ENCODE measurements around the gene LRRC46. TPM values are rescaled to one million over a fixed set of nuclear protein-coding genes. Genes with fewer than 3 reads are reported as not detected.

Gene LRRC46
- total RNA-seq, 1 donor from 2014 or later: 11.6 TPM

DNA sequence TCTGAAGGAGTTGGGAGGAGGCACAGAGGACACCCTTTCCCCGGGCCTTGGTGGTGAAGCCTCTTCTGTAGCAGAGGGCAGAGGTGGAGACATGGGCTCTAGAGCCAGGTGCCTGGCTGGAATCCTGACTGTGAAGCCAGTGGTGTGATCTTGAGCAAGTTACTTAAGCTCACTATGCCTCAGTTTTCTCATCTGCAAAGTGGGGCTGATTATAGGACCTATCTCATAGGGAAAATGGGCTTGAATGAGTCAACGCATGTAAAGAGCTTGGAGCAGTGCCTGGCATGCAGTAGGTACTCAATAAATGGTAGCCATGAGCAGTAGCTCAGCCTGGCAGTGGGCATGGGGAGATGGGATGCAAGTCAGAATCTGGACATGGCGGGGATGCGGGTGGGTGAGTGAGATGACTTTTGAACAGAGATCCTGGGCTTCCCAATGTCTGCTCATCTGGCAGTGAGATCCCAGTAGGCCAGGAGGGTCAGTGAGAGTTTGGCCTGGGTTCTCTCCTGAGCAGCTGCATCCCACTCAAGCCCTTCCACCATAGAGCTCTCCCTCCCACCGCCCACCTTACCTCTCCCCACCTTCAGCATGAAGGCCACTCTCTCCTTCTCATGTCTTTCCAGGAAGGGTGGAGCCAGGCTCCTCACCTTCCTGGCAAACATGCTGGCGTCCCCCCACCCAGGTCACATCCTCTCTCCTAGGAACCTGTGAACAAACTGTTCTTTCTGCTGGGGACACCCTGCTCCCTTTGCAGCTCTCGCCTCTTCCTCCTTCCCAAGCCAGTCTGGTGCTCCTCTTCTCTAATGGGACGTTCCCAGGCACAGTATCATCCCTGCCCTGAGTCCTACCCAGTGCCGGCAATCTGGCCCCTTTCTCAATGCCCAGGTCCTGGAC lies 51.5 kb downstream of the LRRC46 start:
- TF ChIP-seq CTCF (IDR thresholded peaks at IDR 0.05): no peak
- intact Hi-C loops (cut with DNase I): no loop called here
- Histone ChIP-seq H3K4me1 (peaks cover 19% of the 10 kb centered on the region), H3K36me3 (no peaks in the 10 kb centered on the region), H3K4me3 (peak overlapping the region; percentile 30), H3K9me3 (no peaks in the 10 kb centered on the region), H3K27me3 (ENCODE audit: low read depth) (no peaks in the 10 kb centered on the region), H3K27ac (peak overlapping the region; percentile 63)
- DNase-seq (peak; percentile 24), ATAC-seq (no peak)

DNA sequence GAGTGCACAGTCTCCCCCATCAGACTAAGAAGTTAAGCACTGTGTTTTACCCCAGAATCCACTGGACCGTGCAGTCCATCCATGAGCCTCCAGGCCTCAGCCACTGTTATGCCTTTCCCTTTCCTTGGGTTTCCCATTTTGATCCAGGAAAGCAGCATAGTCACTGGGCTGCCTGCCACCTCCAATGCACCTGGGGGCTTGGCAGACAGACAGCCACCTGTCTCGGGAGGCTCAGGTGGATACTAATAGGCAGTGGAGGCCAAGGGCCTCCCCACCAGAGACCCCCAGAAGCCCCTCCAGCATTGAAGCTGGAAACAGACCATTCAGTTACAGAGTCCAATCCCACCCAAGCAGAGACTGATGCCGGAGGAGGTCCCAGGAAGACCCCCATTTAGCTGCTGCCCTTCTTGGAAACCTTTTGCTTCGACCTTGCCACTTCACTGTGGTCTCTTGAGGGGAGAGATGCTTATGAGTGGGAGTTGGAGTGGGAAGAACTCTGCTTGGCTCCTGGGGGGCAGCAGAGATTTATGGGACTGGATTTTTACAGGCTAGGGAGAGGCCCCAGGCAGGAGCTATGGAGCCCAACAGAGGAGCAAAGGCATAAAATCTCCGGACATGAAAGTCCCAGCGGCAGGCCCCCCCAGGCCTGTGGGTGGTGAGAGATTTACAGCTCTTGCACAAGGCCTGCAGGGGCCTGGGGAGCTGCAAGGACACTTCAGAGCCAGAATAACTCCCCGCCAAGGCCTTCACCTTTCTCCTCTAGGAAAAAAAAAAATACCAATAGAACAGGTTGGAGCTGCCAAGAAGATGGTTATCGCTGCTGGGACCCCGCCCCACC lies 52.3 kb downstream of the LRRC46 start:
- H3K27me3 ChIP-seq (ENCODE audit: low read depth): no peaks in the 10 kb centered on the region
- H3K4me1 ChIP-seq: peaks cover 16% of the 10 kb centered on the region
- intact Hi-C loops (cut with DNase I): no loop called here
- peak; percentile 24 for DNase-seq
- no peak for TF ChIP-seq CTCF (IDR thresholded peaks at IDR 0.05)
- H3K27ac ChIP-seq: peak overlapping the region; percentile 13
- ATAC-seq: no peak
- no peaks in the 10 kb centered on the region for H3K9me3 ChIP-seq
- no peak overlapping the region for H3K4me3 ChIP-seq
- no peaks in the 10 kb centered on the region for H3K36me3 ChIP-seq

DNA sequence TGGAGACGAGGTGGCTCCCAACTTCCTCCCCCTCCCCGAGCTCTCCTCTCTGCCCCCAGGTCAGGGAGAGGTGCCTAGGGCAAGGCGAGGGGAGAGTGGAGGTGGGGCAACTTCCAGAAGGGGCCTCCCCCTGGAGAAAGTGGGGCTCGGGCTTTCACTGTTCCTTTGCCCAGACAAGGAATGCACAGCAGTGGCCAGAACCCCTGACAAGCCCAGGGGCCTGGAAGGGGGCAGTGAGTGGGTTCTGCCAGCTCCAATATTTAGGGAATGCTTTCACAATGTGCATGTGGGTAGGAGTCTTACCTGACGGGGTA lies 52.9 kb downstream of the LRRC46 start:
- no peak for ATAC-seq
- Histone ChIP-seq H3K36me3 (no peaks in the 10 kb centered on the region), H3K27me3 (ENCODE audit: low read depth) (no peaks in the 10 kb centered on the region), H3K9me3 (no peaks in the 10 kb centered on the region), H3K4me3 (no peak overlapping the region), H3K4me1 (peaks cover 16% of the 10 kb centered on the region), H3K27ac (no peak overlapping the region)
- TF ChIP-seq CTCF (IDR thresholded peaks at IDR 0.05): no peak
- intact Hi-C loops (cut with DNase I): no loop called here
- DNase-seq: peak; percentile 28

GRCh38 chr17:47884905-47885730 lies 53.6 kb downstream of the LRRC46 start:
- ATAC-seq: no peak
- H3K4me3 ChIP-seq: no peak overlapping the region
- H3K27me3 ChIP-seq (ENCODE audit: low read depth): no peaks in the 10 kb centered on the region
- no peaks in the 10 kb centered on the region for H3K9me3 ChIP-seq
- H3K36me3 ChIP-seq: no peaks in the 10 kb centered on the region
- TF ChIP-seq CTCF (IDR thresholded peaks at IDR 0.05): no peak
- H3K27ac ChIP-seq: no peak overlapping the region
- peaks cover 16% of the 10 kb centered on the region for H3K4me1 ChIP-seq
- DNase-seq: peak; percentile 39
- intact Hi-C loops (cut with DNase I): no loop called here

Other genes starting within 250 kb of the LRRC46 start
- 210 TPM for gene KPNB1, start 181.8 kb upstream of the LRRC46 start, total RNA-seq
- gene TBKBP1, start 137.5 kb upstream of the LRRC46 start, total RNA-seq: 8.3 TPM
- 3.6 TPM for gene TBX21, start 98.4 kb upstream of the LRRC46 start, total RNA-seq
- gene OSBPL7, start 9.9 kb upstream of the LRRC46 start, total RNA-seq: 15.0 TPM
- 33.2 TPM for gene MRPL10, start 129 bp upstream of the LRRC46 start, total RNA-seq
- 30.9 TPM for gene SCRN2, start 9.6 kb downstream of the LRRC46 start, total RNA-seq
- 4.7 TPM for gene SP6, start 19.5 kb downstream of the LRRC46 start, total RNA-seq
- gene SP2, start 64.6 kb downstream of the LRRC46 start, total RNA-seq: 19.4 TPM
- 29.2 TPM for gene PNPO, start 109.9 kb downstream of the LRRC46 start, total RNA-seq
- gene PRR15L, start 126.2 kb downstream of the LRRC46 start, total RNA-seq: 48.1 TPM
- gene CDK5RAP3, start 139.4 kb downstream of the LRRC46 start, total RNA-seq: 161 TPM
- 22.9 TPM for gene COPZ2, start 206.1 kb downstream of the LRRC46 start, total RNA-seq
- 162 TPM for gene NFE2L1, start 216.7 kb downstream of the LRRC46 start, total RNA-seq